WI38 (cell line): ENCODE measurements around the gene GALNT17.
"Not testable (repeated sequence)": the region's sequence is repeated elsewhere in the genome, so short reads cannot be mapped to it uniquely, and the experiment has no call there.

Source experiments
- H3K4me3 ChIP-seq: 2 replicates; pipeline ENCODE4 v1.5.1; 2011; ENCODE audit warnings: low read depth, mild to moderate bottlenecking, control low read depth, low read length
- CTCF ChIP-seq: IDR thresholded peaks from 2 replicates; pipeline ENCODE4 v1.5.1; 2012; ENCODE audit warnings: low read depth, mild to moderate bottlenecking, control low read depth, low read length

GALNT17 gene

GRCh38 chr7:71633551-71634008 lies 501.6 kb downstream of the GALNT17 start:
- no peak overlapping the region for H3K4me3 ChIP-seq
- TF ChIP-seq CTCF: no peak

GRCh38 chr7:71635849-71636248 lies 503.9 kb downstream of the GALNT17 start:
- H3K4me3 ChIP-seq: not testable (repeated sequence)

- no peak overlapping the region for H3K4me3 ChIP-seq
- TF ChIP-seq CTCF: no peak
Observed at GRCh38 chr7:71636329-71636728, 504.4 kb downstream of the GALNT17 start.

GRCh38 chr7:71637578-71637977 lies 505.6 kb downstream of the GALNT17 start:
- TF ChIP-seq CTCF: no peak
- no peak overlapping the region for H3K4me3 ChIP-seq

- H3K4me3 ChIP-seq: no peak overlapping the region
- TF ChIP-seq CTCF: no peak
Observed at GRCh38 chr7:71638108-71638507, 506.2 kb downstream of the GALNT17 start.

GRCh38 chr7:71639382-71640085 lies 507.6 kb downstream of the GALNT17 start:
- no peak overlapping the region for H3K4me3 ChIP-seq
- TF ChIP-seq CTCF: no peak

GRCh38 chr7:71643031-71643430 lies 511.1 kb downstream of the GALNT17 start:
- not testable (repeated sequence) for H3K4me3 ChIP-seq

GRCh38 chr7:71645836-71646235 lies 513.9 kb downstream of the GALNT17 start:
- no peak for TF ChIP-seq CTCF
- H3K4me3 ChIP-seq: no peak overlapping the region
